Ovary (tissue), 3 donors: ENCODE data around the gene NEIL3.

Source experiments
- EP300 ChIP-seq: sonication (generic); formaldehyde crosslinking; IDR thresholded peaks from one replicate; pipeline ENCODE4 v1.6.1; 2017; ENCODE audit warnings: antibody characterized with exemption
- POLR2A ChIP-seq: fragments of 450-650 bp; IDR thresholded peaks from one replicate; pipeline ENCODE4 v1.6.1; 2017; ENCODE audit warnings: antibody characterized with exemption, mild to moderate bottlenecking, moderate library complexity
- TF ChIP-seq, protein P1 (sequence below), 3 donors: fragments of 450-650 bp in 2 of 3; fragments of 200-600 bp in 1 of 3; IDR thresholded peaks; one replicate each; pipeline versions ENCODE4 v1.5.1 to v1.8.0; 2016 to 2022; ENCODE audit warnings: antibody characterized with exemption in 3 of 3, mild to moderate bottlenecking in 1 of 3
- donor health status: DM: no; HTN: no; CAD: no.

DNA sequence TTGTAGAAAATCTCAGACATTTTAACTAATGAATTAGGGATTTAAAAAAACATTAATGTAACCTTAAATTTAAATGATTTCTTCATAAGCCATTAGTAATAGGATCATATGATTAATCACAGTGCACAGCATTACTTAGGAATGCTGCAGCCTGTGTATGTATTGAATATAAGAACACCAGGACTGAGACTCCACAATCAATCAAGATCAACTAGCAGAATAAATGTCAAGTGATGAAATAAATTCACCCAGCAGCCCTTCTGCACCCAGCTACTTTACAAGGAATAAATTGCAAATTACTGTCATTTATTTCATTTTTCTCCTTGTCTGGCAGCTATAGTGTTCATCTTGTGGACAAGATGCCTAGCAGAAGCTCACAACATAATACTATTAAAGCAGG is 46.5 kb downstream of the NEIL3 start:
- TF ChIP-seq EP300 (no peak), POLR2A (no peak)
- TF ChIP-seq, protein P1, sequence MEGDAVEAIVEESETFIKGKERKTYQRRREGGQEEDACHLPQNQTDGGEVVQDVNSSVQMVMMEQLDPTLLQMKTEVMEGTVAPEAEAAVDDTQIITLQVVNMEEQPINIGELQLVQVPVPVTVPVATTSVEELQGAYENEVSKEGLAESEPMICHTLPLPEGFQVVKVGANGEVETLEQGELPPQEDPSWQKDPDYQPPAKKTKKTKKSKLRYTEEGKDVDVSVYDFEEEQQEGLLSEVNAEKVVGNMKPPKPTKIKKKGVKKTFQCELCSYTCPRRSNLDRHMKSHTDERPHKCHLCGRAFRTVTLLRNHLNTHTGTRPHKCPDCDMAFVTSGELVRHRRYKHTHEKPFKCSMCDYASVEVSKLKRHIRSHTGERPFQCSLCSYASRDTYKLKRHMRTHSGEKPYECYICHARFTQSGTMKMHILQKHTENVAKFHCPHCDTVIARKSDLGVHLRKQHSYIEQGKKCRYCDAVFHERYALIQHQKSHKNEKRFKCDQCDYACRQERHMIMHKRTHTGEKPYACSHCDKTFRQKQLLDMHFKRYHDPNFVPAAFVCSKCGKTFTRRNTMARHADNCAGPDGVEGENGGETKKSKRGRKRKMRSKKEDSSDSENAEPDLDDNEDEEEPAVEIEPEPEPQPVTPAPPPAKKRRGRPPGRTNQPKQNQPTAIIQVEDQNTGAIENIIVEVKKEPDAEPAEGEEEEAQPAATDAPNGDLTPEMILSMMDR (IDR thresholded peaks at IDR 0.05): no peak
